HG03175 (cell line): ENCODE measurements around the gene COL4A1.

Experiments
- ATAC-seq: cut with Tn5 transposase; IDR thresholded peaks from one replicate; pipeline ENCODE4 v1.9.1; 2021; ENCODE audit warnings: mild to moderate bottlenecking, moderate library complexity; ENCODE audit not compliant: unreplicated experiment

Gene COL4A1

GRCh38 chr13:110341445-110342244 is 34.7 kb upstream of the COL4A1 start:
- peak; percentile 49 for ATAC-seq

GRCh38 chr13:110340812-110341444 is 34.0 kb upstream of the COL4A1 start:
- peak; percentile 44 for ATAC-seq

DNA sequence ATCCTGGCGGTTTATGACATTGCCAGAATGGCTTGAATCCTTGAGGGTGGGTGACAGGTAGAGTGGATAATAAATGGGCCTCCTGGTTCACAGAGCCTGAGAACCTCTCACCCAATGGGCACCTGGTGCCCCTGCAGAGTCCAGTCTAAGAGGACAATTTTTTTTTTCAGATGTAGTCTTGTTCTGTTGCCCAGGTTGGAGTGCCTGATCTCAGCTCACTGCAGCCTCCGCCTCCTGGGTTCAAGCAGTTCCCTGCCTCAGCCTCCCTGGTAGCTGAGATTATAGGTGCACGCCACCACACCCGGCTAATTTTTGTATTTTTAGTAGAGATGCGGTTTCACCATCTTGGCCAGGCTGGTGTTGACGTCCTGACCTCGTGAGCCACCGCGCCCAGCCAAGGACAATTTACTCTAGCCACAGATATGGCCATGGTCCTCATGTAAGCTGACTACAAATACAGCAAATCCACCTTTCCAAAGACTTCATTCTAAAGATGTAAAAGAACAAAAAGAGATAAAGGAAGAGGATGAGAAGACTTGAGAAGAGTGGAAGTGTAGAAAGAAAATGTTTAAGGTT is 33.1 kb upstream of the COL4A1 start:
- ATAC-seq: no peak

GRCh38 chr13:110339263-110339662 is 32.3 kb upstream of the COL4A1 start:
- no peak for ATAC-seq

- no peak for ATAC-seq
These were observed 31.6 kb upstream of the COL4A1 start for GRCh38 chr13:110338441-110339101.

DNA sequence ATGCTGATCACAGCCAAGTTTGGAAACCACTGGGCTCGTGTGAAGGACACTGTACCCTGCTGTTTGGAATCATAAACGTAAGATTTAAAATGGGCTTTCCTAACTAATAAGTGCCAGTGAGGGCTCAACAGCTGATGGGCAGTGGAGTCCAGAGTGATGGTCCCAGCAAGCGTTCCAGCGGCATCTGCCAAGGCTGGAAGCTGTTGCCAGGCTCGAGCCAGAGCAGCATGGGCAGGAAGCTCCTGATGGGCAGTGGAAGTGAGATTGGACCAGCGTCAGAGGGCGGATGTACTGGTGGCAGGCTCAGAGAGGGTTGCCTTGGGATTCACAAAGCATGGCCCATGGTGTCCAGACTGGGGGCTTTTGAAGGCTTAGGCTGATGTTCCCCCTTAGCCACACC is 30.3 kb upstream of the COL4A1 start:
- no peak for ATAC-seq

GRCh38 chr13:110336681-110337080 is 29.7 kb upstream of the COL4A1 start:
- no peak for ATAC-seq

DNA sequence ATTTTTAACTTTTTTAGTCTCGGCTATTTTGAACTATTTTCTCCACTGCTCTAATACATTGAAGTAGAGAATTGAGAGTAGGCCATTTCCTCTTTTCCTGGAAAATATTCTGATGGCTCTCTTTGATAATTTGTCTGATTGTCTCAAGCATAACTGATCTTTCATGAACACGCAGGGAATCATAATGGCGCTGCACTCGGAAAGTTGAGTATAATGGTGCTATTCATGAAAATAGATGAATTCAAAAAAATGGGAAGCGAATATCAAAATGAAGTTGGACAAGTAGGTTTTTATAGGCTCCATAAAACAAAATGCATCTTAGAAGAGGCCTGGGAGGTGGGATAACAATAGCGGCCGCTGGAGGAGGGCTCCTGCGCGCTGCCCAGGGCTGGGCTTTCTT is 29.2 kb upstream of the COL4A1 start:
- no peak for ATAC-seq

- no peak for ATAC-seq
These were observed 28.0 kb upstream of the COL4A1 start for GRCh38 chr13:110334841-110335490.

GRCh38 chr13:110334256-110334655 is 27.3 kb upstream of the COL4A1 start:
- ATAC-seq: no peak

GRCh38 chr13:110333837-110334236 is 26.9 kb upstream of the COL4A1 start:
- no peak for ATAC-seq

DNA sequence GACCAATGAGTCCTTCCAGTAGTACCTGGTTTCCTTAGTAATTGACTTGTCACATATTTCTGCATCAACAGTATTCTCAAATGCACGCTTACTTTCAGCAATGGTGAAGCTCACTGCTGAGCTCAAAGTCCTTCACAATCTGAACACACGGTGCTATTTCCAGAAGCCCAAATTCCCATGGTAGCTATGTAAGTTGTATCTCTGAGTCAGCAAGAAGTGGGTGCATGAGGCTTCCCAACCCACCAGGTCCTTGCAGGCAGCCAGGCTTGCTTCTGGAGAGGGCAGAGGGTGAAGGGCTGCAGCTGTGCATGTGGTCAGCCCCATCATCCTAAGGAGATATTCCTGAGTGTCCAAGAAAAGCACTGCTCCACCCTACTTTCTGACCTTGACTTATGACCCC is 25.8 kb upstream of the COL4A1 start:
- no peak for ATAC-seq

DNA sequence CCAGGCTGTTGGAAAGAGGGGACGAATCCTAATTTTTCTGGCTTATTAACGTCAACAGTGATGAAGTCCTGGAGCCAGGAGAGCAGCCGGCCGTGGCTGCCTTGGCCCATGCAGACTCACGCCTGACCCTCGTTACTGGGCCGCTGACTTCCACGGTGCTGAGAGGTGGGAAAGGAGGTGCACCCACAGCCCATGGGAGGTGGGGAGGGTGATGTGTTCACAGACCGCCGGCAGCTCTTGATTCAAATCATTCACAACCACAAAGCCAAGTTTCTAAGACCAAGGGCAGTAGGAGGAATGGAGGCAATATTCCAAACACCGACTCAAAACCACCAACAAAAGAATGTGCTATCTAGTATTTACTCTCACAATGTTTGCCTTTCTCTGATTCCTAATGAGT is 24.4 kb upstream of the COL4A1 start:
- ATAC-seq: no peak

GRCh38 chr13:110330491-110331011 is 23.6 kb upstream of the COL4A1 start:
- ATAC-seq: no peak

- no peak for ATAC-seq
These were observed 23.0 kb upstream of the COL4A1 start for GRCh38 chr13:110329798-110330461.

DNA sequence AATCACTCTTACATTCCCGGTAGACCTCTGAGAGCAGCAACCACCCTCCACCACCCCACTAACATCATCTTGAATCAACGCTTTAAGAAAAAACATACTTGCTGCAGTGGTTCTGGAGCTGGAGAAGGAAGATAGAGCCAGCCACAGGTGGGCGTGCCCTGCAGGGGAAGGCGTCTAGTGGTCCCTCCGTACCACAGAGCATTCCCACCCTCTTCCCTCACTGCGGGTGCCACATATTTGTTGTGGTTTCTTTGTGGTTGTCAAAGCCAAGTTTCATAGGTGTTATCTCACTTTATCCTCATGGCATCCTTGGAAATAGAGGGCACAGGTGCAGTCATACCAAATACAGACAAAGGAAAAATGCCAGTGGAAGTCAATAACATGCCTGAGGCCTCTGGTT is 22.3 kb upstream of the COL4A1 start:
- no peak for ATAC-seq

GRCh38 chr13:110328573-110328972 is 21.6 kb upstream of the COL4A1 start:
- ATAC-seq: no peak

DNA sequence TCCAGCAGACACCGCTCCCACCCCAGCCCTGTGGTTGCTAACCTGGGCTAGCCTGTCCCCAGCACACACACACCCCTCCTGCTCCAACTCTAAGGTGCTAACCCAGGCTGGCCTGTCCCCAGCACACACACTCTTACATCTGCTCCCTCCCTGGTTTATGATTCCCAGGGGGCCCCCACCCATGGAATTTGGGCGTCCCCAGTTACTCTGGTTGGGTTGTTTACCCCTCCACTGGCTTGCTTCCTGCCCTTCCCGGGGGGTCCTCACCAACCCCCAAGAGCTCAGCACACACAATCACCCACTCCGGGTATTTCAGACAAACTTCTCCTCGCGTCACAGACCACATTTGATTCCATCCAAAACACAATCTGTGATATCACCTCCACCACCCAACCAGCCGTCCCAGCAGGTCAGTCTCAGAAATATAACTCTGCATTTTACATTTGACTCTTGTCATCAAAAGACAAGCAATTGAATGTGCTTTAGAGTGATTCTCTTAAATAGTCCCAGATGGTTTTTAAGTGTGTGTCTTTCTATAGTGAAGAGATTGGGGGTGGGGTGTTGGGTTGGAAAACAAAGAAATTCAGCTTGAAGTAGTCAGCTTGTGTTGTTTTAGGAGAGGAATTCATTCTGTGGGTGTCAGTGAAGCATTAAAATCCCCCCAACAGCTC is 20.2 kb upstream of the COL4A1 start:
- no peak for ATAC-seq

GRCh38 chr13:110326263-110326904 is 19.4 kb upstream of the COL4A1 start:
- ATAC-seq: no peak
